HG02970 (cell line): Measurements from ENCODE around the gene KIF22.
"Not testable (repeated sequence)": the region's sequence is repeated elsewhere in the genome, so short reads cannot be mapped to it uniquely, and the experiment has no call there.

ENCODE experiments used
- ATAC-seq: cut with Tn5 transposase; IDR thresholded peaks from one replicate; pipeline ENCODE4 v1.9.1; 2021; ENCODE audit warnings: mild to moderate bottlenecking, moderate library complexity, moderate number of reproducible peaks; ENCODE audit not compliant: unreplicated experiment, low FRiP score

The KIF22 gene

GRCh38 chr16:29833219-29833618 is 42.7 kb downstream of the KIF22 start:
- ATAC-seq: not testable (repeated sequence)

GRCh38 chr16:29834079-29834478 is 43.5 kb downstream of the KIF22 start:
- no peak for ATAC-seq

GRCh38 chr16:29835926-29836325 is 45.4 kb downstream of the KIF22 start:
- ATAC-seq: no peak

GRCh38 chr16:29836623-29837022 is 46.1 kb downstream of the KIF22 start:
- ATAC-seq: no peak

GRCh38 chr16:29837841-29838240 is 47.3 kb downstream of the KIF22 start:
- no peak for ATAC-seq

- no peak for ATAC-seq
Observed at GRCh38 chr16:29839822-29840221, 49.3 kb downstream of the KIF22 start.

- no peak for ATAC-seq
Observed at GRCh38 chr16:29840240-29840639, 49.7 kb downstream of the KIF22 start.

GRCh38 chr16:29841631-29842030 is 51.1 kb downstream of the KIF22 start:
- no peak for ATAC-seq

GRCh38 chr16:29842732-29843346 is 52.3 kb downstream of the KIF22 start:
- no peak for ATAC-seq

GRCh38 chr16:29843931-29844330 is 53.4 kb downstream of the KIF22 start:
- no peak for ATAC-seq

GRCh38 chr16:29844575-29845331 is 54.2 kb downstream of the KIF22 start:
- ATAC-seq: no peak

- no peak for ATAC-seq
Observed at GRCh38 chr16:29845656-29846055, 55.1 kb downstream of the KIF22 start.

GRCh38 chr16:29848420-29849297 is 58.1 kb downstream of the KIF22 start:
- ATAC-seq: no peak

- ATAC-seq: no peak
Observed at GRCh38 chr16:29849505-29849904, 59.0 kb downstream of the KIF22 start.

- no peak for ATAC-seq
Observed at GRCh38 chr16:29850998-29851397, 60.4 kb downstream of the KIF22 start.

- no peak for ATAC-seq
Observed at GRCh38 chr16:29852654-29853053, 62.1 kb downstream of the KIF22 start.

GRCh38 chr16:29854520-29855100 is 64.1 kb downstream of the KIF22 start:
- ATAC-seq: no peak
